PC-9 (cell line): ENCODE data around the gene ZNF609.

Source experiments
- CTCF ChIP-seq: fragments of 200-600 bp; sonication (generic); conservative IDR thresholded peaks from 2 replicates; pipeline ENCODE4 v1.6.1; 2017; ENCODE audit warnings: mixed run types, antibody characterized with exemption, mild to moderate bottlenecking, moderate library complexity
- EZH2 ChIP-seq: fragments of 200-600 bp; sonication (generic); IDR thresholded peaks from 2 replicates; pipeline ENCODE4 v1.8.0; 2017; ENCODE audit warnings: antibody characterized with exemption, low read depth

GRCh38 chr15:64548235-64548634 is 87.9 kb downstream of the ZNF609 start:
- no peak for TF ChIP-seq EZH2
- TF ChIP-seq CTCF: no peak
